HepG2 (cell line): Measurements from ENCODE around the gene BABAM2. TPM values are rescaled to one million over a fixed set of nuclear protein-coding genes. Genes with fewer than 3 reads are reported as not detected.
A peak's percentile ranks its signal among the peaks of the same experiment; 100 is the strongest.

Source experiments
- ATAC-seq: fragments of 200-7000 bp; cut with Tn5 transposase; 3 replicates; pipeline ENCODE4 v1.9.1; 2020; ENCODE audit warnings: mild to moderate bottlenecking, moderate library complexity
- BruUV-seq: library from RNA; stranded (reverse); fragments of 400-500 nt; replicated peaks from 2 replicates; lab custom pipeline; 2021; lab: Mats Ljungman, UMichigan
- CTCF ChIA-PET: fragments of 300-600 bp; formaldehyde crosslinking; extraction: SDS; loops from one replicate; lab custom pipeline; 2021; ENCODE audit warnings: low total read pairs, inconsistent platforms, low intra/inter-chr PET ratio; lab: Yijun Ruan, JAX
- POLR2A ChIA-PET: fragments of 350-600 bp; sonication (Branson Sonifier 250); formaldehyde crosslinking; loops from one replicate; lab custom pipeline; 2020; ENCODE audit warnings: antibody characterized with exemption, inconsistent platforms; lab: Yijun Ruan, JAX
- DNase-seq: peaks from one replicate; pipeline ENCODE4 v3.0.0-alpha.2; 2015; ENCODE audit warnings: low spot score
- FAIRE-seq: peaks from 3 replicates; lab custom pipeline; 2011; peaks lifted over from hg19 to GRCh38; lab: Jason Lieb, UNC
- H2AFZ ChIP-seq: one replicate; pipeline ENCODE4 v1.6.1; 2011; ENCODE audit warnings: low read length, inconsistent platforms
- H3K27ac ChIP-seq: fragments of 300-600 bp; 3 replicates; pipeline ENCODE4 v1.8.0; 2011; ENCODE audit warnings: mixed run types, mild to moderate bottlenecking, mixed read lengths, low read length, inconsistent platforms; ENCODE audit not compliant: insufficient read depth; ENCODE audit errors: extremely low read length
- H3K27me3 ChIP-seq, 2 experiments: fragments of 200-600 bp in 1 of 2; 2 replicates in 1 of 2; 3 replicates in 1 of 2; pipeline versions ENCODE4 v1.6.0 to v1.8.0; 2011; ENCODE audit warnings: low read length in 2 of 2, mild to moderate bottlenecking in 2 of 2, moderate library complexity in 2 of 2, inconsistent platforms in 1 of 2; ENCODE audit not compliant: insufficient read depth in 2 of 2, control insufficient read depth in 1 of 2
- H3K36me3 ChIP-seq, 2 experiments: fragments of 200-600 bp in 1 of 2; replicated peaks in 1 of 2; 2 replicates in 1 of 2; 3 replicates in 1 of 2; pipeline versions ENCODE4 v1.5.1 to v1.8.0; 2011; ENCODE audit warnings: low read length in 2 of 2, inconsistent platforms in 1 of 2; ENCODE audit not compliant: insufficient read depth in 2 of 2, control insufficient read depth in 1 of 2
- H3K4me1 ChIP-seq: 2 replicates; pipeline ENCODE4 v1.5.1; 2012; ENCODE audit warnings: low read length, inconsistent platforms; ENCODE audit not compliant: insufficient read depth
- H3K4me2 ChIP-seq: 2 replicates; pipeline ENCODE4 v1.6.0; 2011; ENCODE audit warnings: low read depth, low read length, inconsistent platforms
- H3K4me3 ChIP-seq, 3 experiments: fragments of 200-600 bp in 1 of 3; sonication (generic), shearing (Covaris generic) in 1 of 3; replicated peaks in 1 of 3; 2 replicates each; pipeline ENCODE4 v1.5.1; 2011 to 2016; ENCODE audit warnings: low read length in 3 of 3, inconsistent platforms in 2 of 3, low read depth in 2 of 3, mild to moderate bottlenecking in 2 of 3, control low read depth in 1 of 3, mixed read lengths in 1 of 3; ENCODE audit not compliant: insufficient read depth in 1 of 3
- H3K79me2 ChIP-seq: one replicate; pipeline ENCODE4 v1.6.1; 2011; ENCODE audit warnings: low read length, inconsistent platforms; ENCODE audit not compliant: insufficient read depth
- H3K9ac ChIP-seq: 2 replicates; pipeline ENCODE4 v1.6.0; 2011; ENCODE audit warnings: mild to moderate bottlenecking, low read depth, low read length, inconsistent platforms; ENCODE audit not compliant: insufficient read depth
- H3K9me3 ChIP-seq: 2 replicates; pipeline ENCODE4 v1.5.1; 2012; ENCODE audit warnings: mild to moderate bottlenecking, low read length
- H4K20me1 ChIP-seq: 2 replicates; pipeline ENCODE4 v1.6.0; 2011; ENCODE audit warnings: inconsistent platforms, mild to moderate bottlenecking, low read length, moderate library complexity; ENCODE audit not compliant: insufficient read depth
- FOXP1 ChIP-seq, 2 experiments: fragments of 450-650 bp in 1 of 2; IDR thresholded peaks; 2 replicates each; pipeline ENCODE4 v1.6.1; 2017 to 2018; ENCODE audit warnings: antibody characterized with exemption in 1 of 2
- GFI1 ChIP-seq: sonication (generic); formaldehyde crosslinking; IDR thresholded peaks from 2 replicates; pipeline ENCODE4 v1.5.0; 2020; ENCODE audit warnings: missing genetic modification reagents, mild to moderate bottlenecking, borderline replicate concordance
- NFE2 ChIP-seq: sonication (generic); formaldehyde crosslinking; IDR thresholded peaks from 2 replicates; pipeline ENCODE4 v1.4.0; 2020; ENCODE audit warnings: missing genetic modification reagents
- SPEN ChIP-seq: sonication (generic); formaldehyde crosslinking; IDR thresholded peaks from 2 replicates; pipeline ENCODE4 v1.5.1; 2020; ENCODE audit warnings: low read depth, mild to moderate bottlenecking, missing genetic modification reagents
- TBP ChIP-seq: sonication (generic); formaldehyde crosslinking; IDR thresholded peaks from 2 replicates; pipeline ENCODE4 v1.5.0; 2020; ENCODE audit warnings: missing genetic modification reagents
- TBX3 ChIP-seq: fragments of 450-650 bp; IDR thresholded peaks from 2 replicates; pipeline ENCODE4 v1.6.1; 2017; ENCODE audit warnings: antibody characterized with exemption, mild to moderate bottlenecking, inconsistent platforms, borderline replicate concordance
- ZBTB3 ChIP-seq: sonication (generic); formaldehyde crosslinking; IDR thresholded peaks from 2 replicates; pipeline ENCODE4 v1.4.0; 2020; ENCODE audit warnings: low read depth, mild to moderate bottlenecking, moderate library complexity, missing genetic modification reagents, borderline replicate concordance
- ZKSCAN1 ChIP-seq: fragments of 150-350 bp; IDR thresholded peaks from 2 replicates; pipeline ENCODE4 v1.6.1; 2014; ENCODE audit warnings: low read length
- ZKSCAN8 ChIP-seq: IDR thresholded peaks from 2 replicates; pipeline ENCODE4 v1.6.1; 2016; ENCODE audit warnings: borderline replicate concordance, missing genetic modification reagents, missing compliant biosample characterization
- ZNF121 ChIP-seq: sonication (generic); formaldehyde crosslinking; IDR thresholded peaks from 2 replicates; pipeline ENCODE4 v1.5.0; 2020; ENCODE audit warnings: mild to moderate bottlenecking, missing genetic modification reagents
- ZNF17 ChIP-seq: sonication (generic); formaldehyde crosslinking; IDR thresholded peaks from 2 replicates; pipeline ENCODE4 v1.5.0; 2020; ENCODE audit warnings: mild to moderate bottlenecking, missing genetic modification reagents
- ZNF33B ChIP-seq: sonication (generic); formaldehyde crosslinking; IDR thresholded peaks from 2 replicates; pipeline ENCODE4 v1.5.1; 2020; ENCODE audit warnings: mild to moderate bottlenecking, missing genetic modification reagents
- ZNF788 ChIP-seq: sonication (generic); formaldehyde crosslinking; IDR thresholded peaks from 2 replicates; pipeline ENCODE4 v1.5.0; 2020; ENCODE audit warnings: mild to moderate bottlenecking, missing genetic modification reagents, borderline replicate concordance
- ZNF878 ChIP-seq: sonication (generic); formaldehyde crosslinking; IDR thresholded peaks from 2 replicates; pipeline ENCODE4 v1.8.1; 2023; ENCODE audit warnings: mild to moderate bottlenecking, missing genetic modification reagents, moderate library complexity
- WGBS: methylation state at CpG from one replicate; pipeline ENCODE4 v1.1.6; 2017; ENCODE audit warnings: low lambda C conversion rate; 5-methylcytosine and 5-hydroxymethylcytosine counted together
- in situ Hi-C: cut with HindIII; loops from 2 replicates; pipeline ENCODE4 v1.10.0; 2017; ENCODE audit warnings: low pct_unique_long_range_greater_than_20kb; ENCODE audit not compliant: extremely low pct_ligation_motif_present
- intact Hi-C: fragments of 100-400 bp; cut with micrococcal nuclease; formaldehyde crosslinking; loops from one replicate; pipeline ENCODE4 v1.10.0; 2022; ENCODE audit not compliant: unreplicated experiment
- polyA plus RNA-seq, 8 experiments: library from polyadenylated mRNA; depleted of rRNA in 3 of 8; stranded (reverse) in 7 of 8; unstranded in 1 of 8; fragments of >200 nt; fragmentation: Illumina TruSeq in 4 of 8; extraction: Trizol in 4 of 8; gene quantifications; 2 replicates each; pipeline versions ENCODE4 v1.2.1 to v1.2.3, GENCODE V29; 2011 to 2016; ENCODE audit warnings: low read depth in 4 of 8, missing spikeins in 1 of 8, mixed read lengths in 1 of 8; ENCODE audit not compliant: insufficient read depth in 1 of 8
- total RNA-seq, 5 experiments: library from RNA; depleted of rRNA; stranded (reverse); fragments of >200 nt; fragmentation: Illumina TruSeq; extraction: Trizol; gene quantifications; 2 replicates each; pipeline ENCODE4 v1.2.3, GENCODE V29; 2016; ENCODE audit warnings: low read depth in 1 of 5
- TF ChIP-seq, protein P1 (sequence below): sonication (generic); formaldehyde crosslinking; IDR thresholded peaks from 2 replicates; pipeline ENCODE4 v1.9.0; 2021; ENCODE audit warnings: mild to moderate bottlenecking, missing genetic modification reagents
- TF ChIP-seq, protein P2 (sequence below): sonication (generic); formaldehyde crosslinking; IDR thresholded peaks from 2 replicates; pipeline ENCODE4 v1.5.1; 2020; ENCODE audit warnings: missing genetic modification reagents, mild to moderate bottlenecking, borderline replicate concordance
- TF ChIP-seq, protein P3 (sequence below): sonication (generic); formaldehyde crosslinking; IDR thresholded peaks from 2 replicates; pipeline ENCODE4 v1.4.0; 2020; ENCODE audit warnings: missing genetic modification reagents

The BABAM2 gene
- total and polyA plus RNA-seq, 2 of the 13 experiments (the other 11 are each of a cell fraction or from before 2014, with no cell fraction given) = 24.9 to 28.0 TPM

DNA sequence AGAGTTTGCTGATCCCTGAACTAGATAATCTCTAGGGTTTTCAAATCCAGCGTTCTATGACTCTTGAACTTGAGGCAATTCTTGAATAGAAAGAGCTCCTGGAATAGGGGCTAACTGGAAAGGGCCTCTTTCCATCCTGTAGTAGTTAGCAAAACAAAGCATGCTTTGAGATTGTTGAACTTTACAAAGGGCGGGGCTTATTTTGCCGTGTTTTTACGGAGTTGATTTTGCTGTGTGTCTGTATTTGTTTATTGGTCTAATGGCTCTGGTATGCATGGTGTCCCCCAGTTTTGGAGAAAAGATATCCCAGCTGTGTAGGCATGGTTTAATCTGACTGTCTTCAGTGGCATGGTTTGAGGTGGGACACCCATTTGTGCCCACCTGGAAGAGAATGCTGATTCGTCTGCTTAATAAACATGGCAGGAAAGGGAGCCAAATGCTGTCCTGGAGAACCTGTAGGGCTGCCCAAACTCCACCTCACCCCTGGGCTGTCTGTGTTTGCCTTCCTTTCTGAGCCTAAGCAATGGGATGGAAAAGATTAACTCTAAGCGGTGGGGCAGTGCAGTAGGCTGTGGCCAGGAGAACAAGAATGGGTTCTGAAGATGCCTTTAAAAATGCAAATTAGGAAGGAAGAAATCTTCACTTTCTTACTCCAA lies 428.1 kb downstream of the BABAM2 start:
- BruUV-seq = no TSS peak
- in situ Hi-C loops (no loop called here), intact Hi-C loops (no loop called here)
- Histone ChIP-seq H3K4me1 (peaks cover 23% of the 10 kb centered on the region), H4K20me1 (no peaks in the 10 kb centered on the region), H3K27me3 (no peaks in the 10 kb centered on the region), H2AFZ (no peak overlapping the region), H3K9me3 (no peaks in the 10 kb centered on the region), H3K9ac (no peak overlapping the region), H3K4me2 (peak overlapping the region; percentile 65), H3K36me3 (no peaks in the 10 kb centered on the region), H3K79me2 (no peaks in the 10 kb centered on the region), H3K4me3 (peak overlapping the region in 1 of 3 experiments; percentile 24; a peak in 1 of 6 replicates), H3K27ac (no peak overlapping the region)
- ChIA-PET POLR2A (interaction anchor here (1.6 kb wide), 1 partner anchor 73 kb away, joined by 4 read pairs; no protein-coding TSS in a partner anchor), CTCF (no interaction called here)
- FAIRE-seq = peak; percentile 87
- ATAC-seq = peak; percentile 68
- WGBS = 29% methylated on average over 6 of the region's 6 CpGs
- peak; percentile 70 for DNase-seq
- TF ChIP-seq ZKSCAN8 (CRISPR knock-in tag) = no peak
- no peak for TF ChIP-seq TBP (CRISPR knock-in tag)
- TF ChIP-seq SPEN (CRISPR knock-in tag) = no peak
- TF ChIP-seq, protein P1, sequence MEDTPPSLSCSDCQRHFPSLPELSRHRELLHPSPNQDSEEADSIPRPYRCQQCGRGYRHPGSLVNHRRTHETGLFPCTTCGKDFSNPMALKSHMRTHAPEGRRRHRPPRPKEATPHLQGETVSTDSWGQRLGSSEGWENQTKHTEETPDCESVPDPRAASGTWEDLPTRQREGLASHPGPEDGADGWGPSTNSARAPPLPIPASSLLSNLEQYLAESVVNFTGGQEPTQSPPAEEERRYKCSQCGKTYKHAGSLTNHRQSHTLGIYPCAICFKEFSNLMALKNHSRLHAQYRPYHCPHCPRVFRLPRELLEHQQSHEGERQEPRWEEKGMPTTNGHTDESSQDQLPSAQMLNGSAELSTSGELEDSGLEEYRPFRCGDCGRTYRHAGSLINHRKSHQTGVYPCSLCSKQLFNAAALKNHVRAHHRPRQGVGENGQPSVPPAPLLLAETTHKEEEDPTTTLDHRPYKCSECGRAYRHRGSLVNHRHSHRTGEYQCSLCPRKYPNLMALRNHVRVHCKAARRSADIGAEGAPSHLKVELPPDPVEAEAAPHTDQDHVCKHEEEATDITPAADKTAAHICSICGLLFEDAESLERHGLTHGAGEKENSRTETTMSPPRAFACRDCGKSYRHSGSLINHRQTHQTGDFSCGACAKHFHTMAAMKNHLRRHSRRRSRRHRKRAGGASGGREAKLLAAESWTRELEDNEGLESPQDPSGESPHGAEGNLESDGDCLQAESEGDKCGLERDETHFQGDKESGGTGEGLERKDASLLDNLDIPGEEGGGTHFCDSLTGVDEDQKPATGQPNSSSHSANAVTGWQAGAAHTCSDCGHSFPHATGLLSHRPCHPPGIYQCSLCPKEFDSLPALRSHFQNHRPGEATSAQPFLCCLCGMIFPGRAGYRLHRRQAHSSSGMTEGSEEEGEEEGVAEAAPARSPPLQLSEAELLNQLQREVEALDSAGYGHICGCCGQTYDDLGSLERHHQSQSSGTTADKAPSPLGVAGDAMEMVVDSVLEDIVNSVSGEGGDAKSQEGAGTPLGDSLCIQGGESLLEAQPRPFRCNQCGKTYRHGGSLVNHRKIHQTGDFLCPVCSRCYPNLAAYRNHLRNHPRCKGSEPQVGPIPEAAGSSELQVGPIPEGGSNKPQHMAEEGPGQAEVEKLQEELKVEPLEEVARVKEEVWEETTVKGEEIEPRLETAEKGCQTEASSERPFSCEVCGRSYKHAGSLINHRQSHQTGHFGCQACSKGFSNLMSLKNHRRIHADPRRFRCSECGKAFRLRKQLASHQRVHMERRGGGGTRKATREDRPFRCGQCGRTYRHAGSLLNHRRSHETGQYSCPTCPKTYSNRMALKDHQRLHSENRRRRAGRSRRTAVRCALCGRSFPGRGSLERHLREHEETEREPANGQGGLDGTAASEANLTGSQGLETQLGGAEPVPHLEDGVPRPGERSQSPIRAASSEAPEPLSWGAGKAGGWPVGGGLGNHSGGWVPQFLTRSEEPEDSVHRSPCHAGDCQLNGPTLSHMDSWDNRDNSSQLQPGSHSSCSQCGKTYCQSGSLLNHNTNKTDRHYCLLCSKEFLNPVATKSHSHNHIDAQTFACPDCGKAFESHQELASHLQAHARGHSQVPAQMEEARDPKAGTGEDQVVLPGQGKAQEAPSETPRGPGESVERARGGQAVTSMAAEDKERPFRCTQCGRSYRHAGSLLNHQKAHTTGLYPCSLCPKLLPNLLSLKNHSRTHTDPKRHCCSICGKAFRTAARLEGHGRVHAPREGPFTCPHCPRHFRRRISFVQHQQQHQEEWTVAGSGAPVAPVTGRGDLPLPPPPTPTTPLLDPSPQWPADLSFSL = no peak
- no peak for TF ChIP-seq FOXP1 (IDR thresholded peaks at IDR 0.05)
- peak; percentile 58 for TF ChIP-seq FOXP1 (CRISPR knock-in tag; IDR thresholded peaks at IDR 0.05)
- TF ChIP-seq, protein P2, sequence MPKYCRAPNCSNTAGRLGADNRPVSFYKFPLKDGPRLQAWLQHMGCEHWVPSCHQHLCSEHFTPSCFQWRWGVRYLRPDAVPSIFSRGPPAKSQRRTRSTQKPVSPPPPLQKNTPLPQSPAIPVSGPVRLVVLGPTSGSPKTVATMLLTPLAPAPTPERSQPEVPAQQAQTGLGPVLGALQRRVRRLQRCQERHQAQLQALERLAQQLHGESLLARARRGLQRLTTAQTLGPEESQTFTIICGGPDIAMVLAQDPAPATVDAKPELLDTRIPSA = no peak
- no peak for TF ChIP-seq ZNF17 (CRISPR knock-in tag)
- no peak for TF ChIP-seq TBX3
- TF ChIP-seq ZNF788 (CRISPR knock-in tag) = no peak
- TF ChIP-seq GFI1 = 0 out of 2 replicates have a peak, but pooled peaks have one; percentile 20
- TF ChIP-seq, protein P3, sequence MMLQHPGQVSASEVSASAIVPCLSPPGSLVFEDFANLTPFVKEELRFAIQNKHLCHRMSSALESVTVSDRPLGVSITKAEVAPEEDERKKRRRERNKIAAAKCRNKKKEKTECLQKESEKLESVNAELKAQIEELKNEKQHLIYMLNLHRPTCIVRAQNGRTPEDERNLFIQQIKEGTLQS (CRISPR knock-in tag) = no peak
- no peak for TF ChIP-seq ZNF878 (CRISPR knock-in tag)
- TF ChIP-seq ZKSCAN1 = no peak
- no peak for TF ChIP-seq ZNF33B
- TF ChIP-seq ZNF121 = no peak
- TF ChIP-seq ZBTB3 (CRISPR knock-in tag) = no peak
- TF ChIP-seq NFE2 = no peak
